ENCODE results near the gene DUSP1.

The DUSP1 gene

DNA sequence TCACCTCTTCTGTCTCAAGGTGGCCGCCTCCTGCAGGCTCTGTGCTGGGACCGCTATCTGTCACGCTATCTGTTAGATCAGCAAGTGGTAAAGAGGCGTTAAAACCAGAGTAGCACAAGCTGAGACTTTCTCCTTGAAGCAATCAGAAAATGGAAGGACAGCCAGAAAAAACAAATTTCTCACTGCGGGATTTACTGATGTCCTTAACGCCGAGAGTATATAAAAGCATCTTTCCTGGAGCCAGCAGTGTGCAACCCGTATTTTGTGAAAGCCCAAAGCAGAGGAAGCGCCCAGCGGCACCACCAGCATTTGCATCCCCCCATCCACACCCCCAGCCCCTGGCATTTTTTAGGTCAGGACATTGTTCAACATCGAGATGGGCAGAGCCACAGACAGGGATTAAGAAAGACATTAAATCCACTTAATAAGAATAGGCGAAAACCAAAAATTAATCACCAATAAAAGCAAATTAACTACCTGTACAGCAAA, 48.6 kb downstream of the DUSP1 start:
- no peak overlapping the region for H3K4me3 ChIP-seq (ENCODE audit: low read depth, low read length)
- TF ChIP-seq, protein P1, sequence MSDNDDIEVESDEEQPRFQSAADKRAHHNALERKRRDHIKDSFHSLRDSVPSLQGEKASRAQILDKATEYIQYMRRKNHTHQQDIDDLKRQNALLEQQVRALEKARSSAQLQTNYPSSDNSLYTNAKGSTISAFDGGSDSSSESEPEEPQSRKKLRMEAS (IDR thresholded peaks at IDR 0.05; ENCODE audit: low read depth, low read length) = no peak
- TF ChIP-seq POLR2A (IDR thresholded peaks at IDR 0.05; ENCODE audit: extremely low read depth, insufficient read length) = no peak
- DNase-seq (ENCODE audit: low read depth) = no peak

- H3K4me3 ChIP-seq (ENCODE audit: low read depth, low read length) = no peak overlapping the region
- no peak for DNase-seq (ENCODE audit: low read depth)
- TF ChIP-seq, protein P1 (IDR thresholded peaks at IDR 0.05; ENCODE audit: low read depth, low read length) = no peak
- TF ChIP-seq POLR2A (IDR thresholded peaks at IDR 0.05; ENCODE audit: extremely low read depth, insufficient read length) (no peak), CTCF (IDR thresholded peaks at IDR 0.05; ENCODE audit: low read depth, low read length) (no peak), MYC (IDR thresholded peaks at IDR 0.05; ENCODE audit: low read depth, low read length) (no peak)
Measured at GRCh38 chr5:172721455-172722326, 49.3 kb downstream of the DUSP1 start.

DNA sequence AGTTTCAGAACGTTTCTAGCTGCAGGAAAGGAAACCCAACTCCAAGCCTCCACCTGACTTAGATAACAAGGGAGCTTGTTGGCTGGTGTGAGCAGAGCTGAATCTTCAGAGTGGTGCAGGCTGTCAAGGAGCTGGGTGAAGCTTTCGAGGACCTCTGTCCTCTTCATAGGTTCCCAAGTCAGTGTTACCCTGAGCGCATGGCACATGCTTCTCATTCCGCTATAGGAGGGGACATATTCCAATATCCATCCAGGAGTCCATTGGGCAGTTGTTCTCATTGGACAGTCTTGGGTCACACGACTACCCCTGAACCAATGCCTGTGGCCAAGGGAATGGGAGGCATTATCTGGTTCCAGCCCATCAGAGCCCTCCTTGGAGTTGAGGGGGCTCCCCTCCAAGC, 50.3 kb downstream of the DUSP1 start:
- no peak for DNase-seq (ENCODE audit: low read depth)
- TF ChIP-seq POLR2A (IDR thresholded peaks at IDR 0.05; ENCODE audit: extremely low read depth, insufficient read length) (no peak), CTCF (IDR thresholded peaks at IDR 0.05; ENCODE audit: low read depth, low read length) (no peak), MYC (IDR thresholded peaks at IDR 0.05; ENCODE audit: low read depth, low read length) (no peak)
- TF ChIP-seq, protein P1 (IDR thresholded peaks at IDR 0.05; ENCODE audit: low read depth, low read length) = no peak
- H3K4me3 ChIP-seq (ENCODE audit: low read depth, low read length) = no peak overlapping the region

DNA sequence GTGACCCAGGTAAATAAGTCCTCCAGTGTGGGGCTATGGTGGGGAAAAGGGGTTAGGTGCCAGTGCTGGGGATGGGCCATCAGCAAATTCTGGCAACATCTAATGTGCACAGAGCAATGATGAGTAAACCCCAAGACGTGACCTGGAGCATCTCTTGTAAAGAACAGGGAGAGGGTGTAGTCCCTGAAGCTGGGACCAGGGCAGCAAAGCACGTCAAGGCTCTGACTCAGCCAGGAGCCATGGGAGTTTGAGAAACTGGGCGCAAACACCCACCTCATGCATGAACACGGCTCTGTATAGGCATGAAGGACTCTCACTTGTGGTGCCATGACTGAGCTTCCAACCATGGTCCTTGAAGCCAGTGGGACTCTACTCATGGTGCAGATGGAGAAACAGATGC, 51.8 kb downstream of the DUSP1 start:
- no peak for TF ChIP-seq CTCF (IDR thresholded peaks at IDR 0.05; ENCODE audit: low read depth, low read length)
- TF ChIP-seq, protein P1 (IDR thresholded peaks at IDR 0.05; ENCODE audit: low read depth, low read length) = no peak
- TF ChIP-seq MYC (IDR thresholded peaks at IDR 0.05; ENCODE audit: low read depth, low read length) = no peak
- TF ChIP-seq POLR2A (IDR thresholded peaks at IDR 0.05; ENCODE audit: extremely low read depth, insufficient read length) = no peak
- H3K4me3 ChIP-seq (ENCODE audit: low read depth, low read length) = no peak overlapping the region
- DNase-seq (ENCODE audit: low read depth) = no peak

DNA sequence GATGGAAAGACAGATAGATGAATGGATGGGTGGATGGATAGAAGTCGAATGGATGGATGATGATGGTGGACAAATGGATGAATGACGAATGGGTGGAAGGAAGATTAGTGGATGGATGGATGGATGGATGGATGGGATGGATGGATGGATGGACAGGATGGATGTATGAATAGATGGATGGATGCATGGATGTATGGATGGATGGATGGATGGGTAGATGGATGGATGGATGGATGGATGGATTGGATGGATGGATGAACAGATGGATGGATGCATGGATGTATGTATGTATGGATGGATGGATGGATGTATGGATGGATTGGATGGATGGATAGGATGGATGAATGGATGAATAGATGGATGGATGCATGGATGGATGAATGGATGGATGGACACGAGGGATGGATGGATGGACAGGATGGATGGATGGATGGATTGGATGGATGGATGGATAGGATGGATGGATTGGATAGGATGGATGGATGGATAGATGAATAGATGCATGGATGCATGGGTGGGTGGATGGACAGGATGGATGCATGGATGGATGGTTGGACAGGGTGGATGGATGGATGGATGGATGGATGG, 52.4 kb downstream of the DUSP1 start:
- TF ChIP-seq POLR2A (IDR thresholded peaks at IDR 0.05; ENCODE audit: extremely low read depth, insufficient read length) = no peak
- TF ChIP-seq MYC (IDR thresholded peaks at IDR 0.05; ENCODE audit: low read depth, low read length) = no peak
- TF ChIP-seq CTCF (IDR thresholded peaks at IDR 0.05; ENCODE audit: low read depth, low read length) = no peak
- TF ChIP-seq, protein P1 (IDR thresholded peaks at IDR 0.05; ENCODE audit: low read depth, low read length) = no peak
- DNase-seq (ENCODE audit: low read depth) = no peak
- no peak overlapping the region for H3K4me3 ChIP-seq (ENCODE audit: low read depth, low read length)

Data from NB4 (cell line).